Measurements from ENCODE around the gene RHBDF2.
"Not testable (repeated sequence)": the region's sequence is repeated elsewhere in the genome, so short reads cannot be mapped to it uniquely, and the experiment has no call there.

The RHBDF2 gene

DNA sequence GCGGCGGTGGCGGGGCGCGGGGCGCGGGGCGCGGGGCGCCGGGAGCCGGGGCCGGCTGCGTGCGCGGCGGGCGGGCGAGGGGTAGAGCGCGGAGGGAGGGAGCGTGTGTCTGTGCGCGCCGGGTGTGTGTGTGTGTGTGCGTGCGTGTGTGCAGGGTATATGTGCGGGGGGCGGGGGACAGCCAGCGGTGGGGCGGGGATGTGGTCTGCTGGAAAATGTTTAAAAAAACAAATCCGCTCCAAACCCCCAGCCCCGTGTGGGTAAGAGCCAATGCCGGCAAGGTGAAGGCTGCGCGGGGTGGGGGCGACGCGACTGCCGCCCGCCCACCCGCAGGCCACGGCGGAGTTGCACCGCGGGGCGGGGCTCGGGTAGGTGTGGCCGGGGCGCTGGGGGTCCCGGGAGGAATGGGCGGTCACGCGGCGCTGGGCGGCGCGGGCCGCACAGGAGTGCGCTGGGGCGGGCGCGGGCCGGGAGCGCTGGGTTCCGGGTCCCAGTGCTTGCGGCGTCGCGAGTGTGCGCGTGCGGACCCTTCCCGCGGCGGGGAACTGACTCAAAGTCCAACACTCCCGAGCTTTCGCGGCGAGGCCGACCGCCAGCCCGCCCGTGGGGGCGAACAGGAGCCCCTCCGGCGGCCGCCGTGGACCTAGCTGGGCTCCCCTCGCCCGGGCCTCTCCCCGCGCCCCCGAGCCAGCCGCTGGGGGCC is 36.5 kb upstream of the RHBDF2 start, which contains the start of gene CYGB:
Gene CYGB (minus strand): TSS at position 132 of the 703 bp plus-strand sequence. CDS start 167 bp downstream, outside the sequence.
- DNase-seq, result no peak

DNA sequence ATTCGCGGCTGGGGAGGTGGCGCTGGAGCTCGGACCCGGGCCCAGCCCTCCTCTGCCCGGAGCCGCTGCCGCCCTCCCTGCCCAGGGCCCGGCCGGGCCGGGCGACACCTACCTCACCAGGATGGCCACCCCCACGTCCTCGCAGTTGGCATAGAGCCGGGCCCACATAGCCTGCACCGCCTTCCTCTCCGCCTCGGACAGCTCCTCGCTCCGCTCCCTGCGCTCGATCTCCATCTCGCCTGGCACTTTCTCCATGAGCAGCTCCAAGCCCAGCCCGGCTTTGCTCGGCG is 36.0 kb upstream of the RHBDF2 start:
- no peak for DNase-seq

DNA sequence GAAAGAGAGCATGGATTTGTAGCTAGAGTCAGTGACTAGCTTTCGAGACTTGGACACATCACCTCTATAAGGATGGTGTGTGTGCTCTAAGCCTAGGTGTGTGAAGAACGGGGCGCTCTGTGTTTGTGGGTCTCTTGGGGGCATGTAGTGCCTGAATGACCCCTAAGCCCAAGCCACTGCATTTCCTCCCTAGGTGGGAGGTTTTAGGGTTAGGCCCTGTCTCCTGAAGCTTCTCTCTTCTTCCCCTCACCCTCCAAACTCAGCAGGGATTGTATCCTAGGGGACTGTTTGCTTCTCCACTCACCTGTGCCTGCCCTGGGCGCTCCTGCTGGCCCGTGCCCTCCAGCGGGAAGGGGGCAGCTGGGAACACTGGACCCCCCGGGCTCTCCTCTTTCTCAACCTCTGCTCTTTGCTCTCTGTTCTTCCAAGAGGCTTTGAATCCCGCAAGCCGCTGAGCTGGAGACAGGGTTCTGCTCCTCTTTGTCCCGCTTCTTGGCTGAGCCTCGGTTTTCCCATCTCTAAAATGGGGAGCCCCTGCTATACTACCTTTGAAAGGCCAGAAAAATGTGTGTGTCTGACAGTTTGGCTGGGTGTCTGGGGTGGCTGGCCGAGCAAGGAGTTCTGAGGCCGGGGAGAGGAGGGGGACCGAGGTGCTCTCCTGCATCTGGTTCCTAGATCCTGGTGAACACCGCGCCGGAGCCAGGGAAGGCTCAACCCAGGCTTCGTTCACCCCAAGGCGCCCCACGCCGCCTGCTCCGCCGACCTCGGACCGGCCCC is 35.5 kb upstream of the RHBDF2 start:
- no peak for DNase-seq

GRCh38 chr17:76535788-76536510 is 34.7 kb upstream of the RHBDF2 start:
- DNase-seq, result no peak

DNA sequence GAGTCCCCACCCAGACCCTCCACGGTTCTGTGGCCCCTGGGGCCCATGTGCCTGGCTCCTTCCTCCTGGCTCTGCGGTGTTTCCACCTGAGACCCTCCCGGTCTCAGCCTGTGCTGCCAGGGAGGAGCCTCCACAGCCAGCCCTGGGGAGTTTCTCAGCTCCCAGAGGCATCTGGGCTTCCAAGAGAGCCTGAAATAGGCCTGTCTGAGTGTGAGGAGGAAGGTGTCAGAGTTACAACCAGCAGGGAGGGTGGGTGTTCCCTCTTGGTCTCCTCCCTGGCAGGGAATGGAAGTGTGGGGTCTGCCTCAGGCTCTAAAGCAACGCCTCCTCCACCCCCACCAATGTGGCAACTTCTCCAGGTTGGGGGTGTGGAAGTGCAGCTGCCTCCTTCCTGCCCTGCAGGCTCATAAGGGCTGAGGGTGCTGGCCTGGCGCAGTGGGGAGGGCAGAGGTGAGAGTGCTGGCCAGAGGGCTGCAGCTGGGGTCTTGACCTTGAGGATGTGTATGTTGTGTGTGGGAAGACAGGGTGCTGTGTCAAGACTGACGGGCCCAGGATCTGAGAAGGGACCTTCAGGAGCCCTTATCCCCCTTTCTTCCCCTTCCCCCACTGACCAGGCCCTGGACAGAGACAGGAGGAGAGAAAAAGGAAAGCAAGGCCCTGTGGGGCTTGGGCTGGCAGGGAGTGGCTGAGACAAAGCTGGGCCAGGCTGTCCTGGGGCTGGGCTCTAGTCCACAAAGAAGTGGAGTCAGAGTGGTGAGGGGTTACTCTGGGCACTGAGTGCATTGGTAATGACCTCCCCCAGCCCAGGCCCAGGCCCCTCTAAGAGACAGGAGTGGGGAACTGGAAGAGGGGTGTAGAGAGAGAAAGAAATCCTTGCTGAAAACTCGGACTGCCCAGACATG is 33.9 kb upstream of the RHBDF2 start:
- no peak for DNase-seq

DNA sequence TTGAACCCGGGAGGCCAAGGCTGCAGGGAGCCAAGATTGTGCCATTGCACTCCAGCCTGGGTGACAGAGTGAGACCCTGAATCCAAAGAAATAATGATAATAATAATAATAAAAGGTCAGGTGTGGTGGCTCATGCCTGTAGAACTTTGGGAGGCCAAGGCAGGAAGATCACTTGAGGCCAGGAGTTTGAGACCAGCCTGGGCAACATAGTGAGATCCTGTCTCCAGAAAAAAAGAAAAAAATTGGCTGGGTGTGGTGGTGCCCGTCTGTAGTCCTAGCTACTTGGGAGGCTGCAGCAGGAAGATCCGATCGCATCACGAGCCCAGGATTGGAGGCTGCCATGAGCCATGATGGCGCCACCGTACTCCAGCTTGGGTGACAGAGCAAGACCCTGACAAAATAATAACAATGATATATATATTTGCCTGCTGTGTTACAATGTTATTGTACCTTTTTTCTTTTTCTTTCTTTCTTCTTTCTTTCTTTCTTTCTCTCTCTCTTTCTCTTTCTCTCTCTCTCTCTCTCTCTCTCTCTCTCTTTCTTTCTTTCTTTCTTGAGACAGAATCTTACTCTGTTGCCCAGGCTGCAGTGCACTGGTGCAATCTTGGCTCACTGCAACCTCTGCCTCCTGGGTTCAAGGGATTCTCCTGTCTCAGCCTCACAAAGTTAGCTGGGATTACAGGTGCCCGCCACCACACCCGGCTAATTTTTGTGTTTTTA is 32.6 kb upstream of the RHBDF2 start:
- DNase-seq, result not testable (repeated sequence)

- DNase-seq, result no peak
Measured at GRCh38 chr17:76532072-76532651, 30.9 kb upstream of the RHBDF2 start.

GRCh38 chr17:76531486-76532038 is 30.3 kb upstream of the RHBDF2 start:
- no peak for DNase-seq

DNA sequence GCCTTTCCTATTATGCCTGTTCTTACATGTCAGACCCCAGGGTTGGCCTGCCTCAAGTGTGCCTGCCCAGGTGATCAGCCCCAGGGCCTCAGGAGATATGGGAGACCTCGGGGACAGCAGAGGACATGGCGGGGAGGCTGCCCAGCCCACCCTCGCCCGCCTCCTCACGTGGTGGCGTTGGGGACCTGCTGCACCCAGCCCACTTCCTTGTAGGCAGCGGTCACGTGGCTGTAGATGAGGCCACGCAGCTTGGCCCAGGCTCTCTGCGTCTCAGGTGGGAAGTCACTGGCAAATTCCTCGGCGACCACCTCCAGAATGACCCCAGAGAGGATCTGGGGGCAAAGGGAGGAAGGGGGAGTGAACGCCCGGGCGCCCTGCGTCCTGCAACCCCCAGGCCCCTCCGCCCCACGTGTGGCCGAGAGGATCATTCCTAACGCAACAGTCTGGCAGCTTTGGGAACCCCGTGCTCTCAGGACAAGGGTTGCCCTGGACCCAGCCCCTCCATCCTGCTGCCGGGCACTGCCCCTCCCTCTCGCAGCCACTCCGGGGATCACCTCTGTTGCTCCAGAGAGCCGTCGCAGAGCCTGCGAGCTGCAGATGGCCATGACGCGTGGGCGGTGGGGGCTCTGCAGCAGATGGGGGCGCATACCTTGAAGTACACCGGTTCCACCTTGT is 29.7 kb upstream of the RHBDF2 start:
- DNase-seq, result no peak

GRCh38 chr17:76530095-76530723 is 29.0 kb upstream of the RHBDF2 start:
- no peak for DNase-seq

DNA sequence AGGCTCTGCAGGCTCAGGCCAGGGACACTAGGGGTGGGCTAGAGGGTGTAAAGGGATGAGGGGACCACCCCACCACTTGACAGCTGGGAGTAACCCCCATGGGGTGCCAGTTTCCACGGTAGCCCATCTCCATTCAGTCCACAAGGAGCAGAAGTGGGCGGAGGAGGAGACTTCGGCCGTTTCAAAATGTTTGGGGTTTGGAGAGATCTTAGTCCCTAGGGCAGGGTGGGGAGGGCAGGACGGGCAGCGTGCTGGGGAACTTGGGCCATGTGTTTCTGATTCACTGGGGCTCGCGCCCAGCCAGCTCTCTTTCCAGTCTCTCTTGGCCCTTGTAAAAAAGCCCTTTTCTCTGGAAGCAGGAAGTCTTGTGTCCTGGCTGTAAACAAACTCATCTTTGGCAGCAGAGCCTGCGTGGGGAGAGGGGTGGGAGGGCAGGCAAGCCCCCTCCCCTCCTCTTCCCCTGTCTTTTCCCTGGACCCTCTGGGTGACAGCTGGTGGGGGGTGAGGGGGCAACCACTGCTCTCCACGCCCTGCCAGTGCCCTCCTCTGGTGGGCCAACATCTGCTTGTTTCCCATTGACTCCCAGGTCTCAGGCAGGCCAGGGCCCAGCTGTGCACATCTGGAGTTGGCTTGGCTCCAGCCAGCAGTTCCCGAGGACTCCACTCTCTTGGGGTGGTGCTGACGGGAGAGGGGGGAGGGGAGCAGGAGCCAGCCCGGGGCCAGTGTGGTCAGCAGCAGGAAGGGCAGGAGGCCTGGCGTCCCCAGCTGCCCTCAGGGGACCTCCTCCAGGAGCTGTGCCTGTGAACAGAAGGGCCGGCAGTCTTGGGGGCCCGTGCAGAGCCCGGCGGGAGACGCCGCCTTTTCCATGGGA is 28.2 kb upstream of the RHBDF2 start:
- no peak for DNase-seq

- no peak for DNase-seq
Measured at GRCh38 chr17:76528528-76529223, 27.5 kb upstream of the RHBDF2 start.

- no peak for DNase-seq
Measured at GRCh38 chr17:76528156-76528527, 26.9 kb upstream of the RHBDF2 start.

- DNase-seq, result no peak
Measured at GRCh38 chr17:76527430-76528111, 26.3 kb upstream of the RHBDF2 start.

DNA sequence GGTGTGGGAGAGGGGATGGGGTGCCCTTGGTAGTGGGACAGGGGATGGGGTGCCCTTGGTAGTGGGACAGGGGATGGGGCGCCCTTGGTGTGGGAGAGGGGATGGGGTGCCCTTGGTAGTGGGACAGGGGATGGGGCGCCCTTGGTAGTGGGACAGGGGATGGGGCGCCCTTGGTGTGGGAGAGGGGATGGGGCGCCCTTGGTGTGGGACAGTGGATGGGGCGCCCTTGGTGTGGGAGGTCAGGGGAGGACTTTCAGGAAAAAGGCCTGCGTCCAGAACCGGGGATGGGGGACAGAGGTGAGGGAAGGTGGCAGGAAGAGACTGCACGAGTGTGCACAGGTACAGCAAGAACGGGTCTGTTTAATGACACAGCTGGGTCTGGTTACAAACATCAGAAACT is 25.8 kb upstream of the RHBDF2 start:
- DNase-seq, result not testable (repeated sequence)

DNA sequence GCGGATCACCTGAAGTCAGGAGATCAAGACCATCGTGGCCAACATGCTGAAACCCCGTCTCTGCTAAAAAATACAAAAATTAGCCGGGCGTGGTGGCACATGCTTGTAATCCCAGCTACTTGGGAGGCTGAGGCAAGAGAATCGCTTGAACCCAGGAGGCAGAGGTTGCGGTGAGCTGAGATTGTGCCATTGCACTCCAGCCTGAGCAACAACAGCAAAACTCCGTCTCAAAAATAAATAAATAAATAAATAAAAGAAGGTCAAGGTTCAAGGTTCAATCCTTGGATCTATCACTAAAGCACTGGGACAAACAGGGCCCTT is 24.2 kb upstream of the RHBDF2 start:
- not testable (repeated sequence) for DNase-seq

GRCh38 chr17:76524598-76525512 is 23.6 kb upstream of the RHBDF2 start:
- DNase-seq, result no peak
